ENCODE data around the gene ICAM4.

ICAM4 gene

DNA sequence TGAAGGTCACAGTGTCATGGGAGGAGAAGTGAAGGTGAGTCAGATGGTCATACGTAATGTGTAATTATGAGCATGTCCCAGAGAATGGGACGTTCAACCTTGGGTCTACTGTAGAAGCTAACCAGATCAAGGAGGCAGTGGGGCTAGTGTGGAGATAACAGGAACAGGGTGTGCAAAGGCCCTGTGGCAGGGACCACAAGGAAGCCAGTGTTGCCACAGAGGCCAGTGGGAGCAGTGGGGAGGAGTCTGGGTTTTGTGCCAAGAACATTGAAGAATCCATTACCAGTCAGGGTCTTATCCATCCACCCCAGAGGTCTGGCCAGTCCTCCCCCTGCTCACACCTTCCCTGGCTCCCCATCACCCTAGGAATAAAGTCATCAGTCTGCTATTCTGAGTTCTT lies 31.4 kb upstream of the ICAM4 start:
- H3K4me3 Mint-ChIP-seq: no peak overlapping the region
- no peak for DNase-seq
- no peaks in the 10 kb centered on the region for H3K9me3 Mint-ChIP-seq
- TF ChIP-seq CTCF (IDR thresholded peaks at IDR 0.05): no peak
- no peak overlapping the region for H3K27ac Mint-ChIP-seq
- H3K36me3 Mint-ChIP-seq (ENCODE audit: low read depth): peaks cover 38% of the 10 kb centered on the region
- peaks cover 4% of the 10 kb centered on the region for H3K27me3 Mint-ChIP-seq (ENCODE audit: low read depth, poor library complexity)
- peaks cover 22% of the 10 kb centered on the region for H3K4me1 Mint-ChIP-seq

DNA sequence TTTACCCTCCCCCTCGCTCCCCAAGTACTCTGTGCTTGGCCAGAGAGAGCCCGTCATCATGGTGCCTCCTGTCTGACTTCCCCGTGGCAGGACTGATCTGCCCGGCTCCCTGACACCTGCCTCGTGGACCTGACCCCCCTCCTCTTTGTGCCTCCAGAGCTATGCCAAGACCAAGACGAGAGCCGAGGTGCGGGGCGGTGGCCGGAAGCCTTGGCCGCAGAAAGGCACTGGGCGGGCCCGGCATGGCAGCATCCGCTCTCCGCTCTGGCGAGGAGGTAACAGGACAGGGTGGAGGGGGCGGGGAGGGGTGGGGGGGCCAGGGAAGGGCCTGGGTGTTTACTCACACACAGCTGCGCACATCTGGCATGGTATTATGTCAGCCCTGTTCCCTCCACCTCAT lies 30.2 kb upstream of the ICAM4 start:
- no peak for TF ChIP-seq CTCF (IDR thresholded peaks at IDR 0.05)

DNA sequence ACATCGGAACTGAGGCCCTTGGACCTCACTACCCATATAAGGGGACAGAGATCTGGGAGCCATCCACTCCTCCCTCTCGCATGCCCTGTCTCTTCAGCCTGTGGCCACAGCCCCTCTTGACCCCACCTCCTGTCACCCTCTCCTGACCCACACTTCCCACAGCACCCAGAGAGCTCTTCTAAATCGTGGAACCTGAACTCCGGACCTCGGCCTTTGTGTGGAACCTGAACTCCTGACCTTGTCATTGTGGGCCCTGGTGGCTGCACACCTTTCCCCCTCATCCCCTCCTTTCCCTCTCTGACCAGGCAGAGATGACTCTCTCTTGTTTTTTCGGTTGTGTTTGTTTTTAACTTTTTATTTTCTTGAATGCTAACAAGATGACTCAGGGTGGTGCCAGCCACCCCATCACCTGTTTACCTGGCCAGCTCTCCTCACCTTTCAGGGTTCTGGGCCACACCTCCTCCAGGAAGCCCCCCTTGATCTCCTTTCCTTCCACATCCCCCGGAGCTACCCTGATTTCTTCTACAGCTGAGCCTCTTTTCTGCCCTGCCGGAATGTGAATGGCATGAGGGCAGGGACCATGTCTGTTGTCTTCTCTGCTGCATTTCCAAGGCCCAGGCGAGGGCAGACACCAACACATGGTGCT lies 29.7 kb upstream of the ICAM4 start:
- Mint-ChIP-seq H3K36me3 (ENCODE audit: low read depth) (peaks cover 38% of the 10 kb centered on the region), H3K4me3 (no peak overlapping the region), H3K9me3 (no peaks in the 10 kb centered on the region), H3K27me3 (ENCODE audit: low read depth, poor library complexity) (peaks cover 7% of the 10 kb centered on the region), H3K4me1 (peaks cover 16% of the 10 kb centered on the region), H3K27ac (peak overlapping the region; percentile 96)
- no peak for TF ChIP-seq CTCF (IDR thresholded peaks at IDR 0.05)
- DNase-seq: no peak

More for the DNA sequence above, 30.2 kb upstream of the ICAM4 start:
- H3K4me1 Mint-ChIP-seq: peaks cover 21% of the 10 kb centered on the region
- H3K4me3 Mint-ChIP-seq: no peak overlapping the region
- H3K27ac Mint-ChIP-seq: no peak overlapping the region
- DNase-seq: no peak
- no peaks in the 10 kb centered on the region for H3K9me3 Mint-ChIP-seq
- H3K36me3 Mint-ChIP-seq (ENCODE audit: low read depth): peaks cover 38% of the 10 kb centered on the region
- H3K27me3 Mint-ChIP-seq (ENCODE audit: low read depth, poor library complexity): peaks cover 4% of the 10 kb centered on the region

DNA sequence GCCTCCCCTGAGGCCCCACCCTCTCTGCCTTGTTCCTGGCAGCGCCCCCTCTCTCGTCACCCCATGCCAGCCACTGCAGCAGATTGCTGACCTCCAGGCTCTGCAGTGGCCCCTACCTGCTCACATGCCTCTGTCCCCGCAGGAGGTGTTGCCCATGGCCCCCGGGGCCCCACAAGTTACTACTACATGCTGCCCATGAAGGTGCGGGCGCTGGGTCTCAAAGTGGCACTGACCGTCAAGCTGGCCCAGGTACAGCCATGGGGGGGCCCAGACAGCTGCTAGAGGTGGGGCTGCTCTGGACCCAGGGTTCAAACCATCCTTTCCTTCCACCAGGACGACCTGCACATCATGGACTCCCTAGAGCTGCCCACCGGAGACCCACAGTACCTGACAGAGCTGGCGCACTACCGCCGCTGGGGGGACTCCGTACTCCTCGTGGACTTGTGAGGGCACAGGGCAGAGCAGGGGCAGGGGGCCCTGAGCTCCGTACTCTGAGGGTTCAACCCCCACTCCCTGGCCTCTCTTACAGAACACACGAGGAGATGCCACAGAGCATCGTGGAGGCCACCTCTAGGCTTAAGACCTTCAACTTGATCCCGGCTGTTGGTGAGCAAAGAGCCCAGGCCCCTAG lies 28.6 kb upstream of the ICAM4 start:
- H3K27me3 Mint-ChIP-seq (ENCODE audit: low read depth, poor library complexity): peaks cover 9% of the 10 kb centered on the region
- no peak overlapping the region for H3K4me3 Mint-ChIP-seq

GRCh38 chr19:10259162-10259905 lies 27.4 kb upstream of the ICAM4 start:
- H3K4me1 Mint-ChIP-seq: no peaks in the 10 kb centered on the region
- peaks cover 29% of the 10 kb centered on the region for H3K36me3 Mint-ChIP-seq (ENCODE audit: low read depth)
- no peaks in the 10 kb centered on the region for H3K9me3 Mint-ChIP-seq
- H3K27me3 Mint-ChIP-seq (ENCODE audit: low read depth, poor library complexity): peaks cover 9% of the 10 kb centered on the region
- DNase-seq: peak; percentile 94
- H3K27ac Mint-ChIP-seq: no peak overlapping the region
- TF ChIP-seq CTCF (IDR thresholded peaks at IDR 0.05): peak; percentile 77
- no peak overlapping the region for H3K4me3 Mint-ChIP-seq

More for the DNA sequence above, 28.6 kb upstream of the ICAM4 start:
- no peak for TF ChIP-seq CTCF (IDR thresholded peaks at IDR 0.05)
- Mint-ChIP-seq H3K27ac (no peak overlapping the region), H3K36me3 (ENCODE audit: low read depth) (peaks cover 38% of the 10 kb centered on the region), H3K9me3 (no peaks in the 10 kb centered on the region), H3K4me1 (peaks cover 6% of the 10 kb centered on the region)
- no peak for DNase-seq

All from nephron progenitor cell (in vitro differentiated cells).